Measurements from ENCODE around the gene SPRR2D.
"Not testable (repeated sequence)": the region's sequence is repeated elsewhere in the genome, so short reads cannot be mapped to it uniquely, and the experiment has no call there.

SPRR2D gene

DNA sequence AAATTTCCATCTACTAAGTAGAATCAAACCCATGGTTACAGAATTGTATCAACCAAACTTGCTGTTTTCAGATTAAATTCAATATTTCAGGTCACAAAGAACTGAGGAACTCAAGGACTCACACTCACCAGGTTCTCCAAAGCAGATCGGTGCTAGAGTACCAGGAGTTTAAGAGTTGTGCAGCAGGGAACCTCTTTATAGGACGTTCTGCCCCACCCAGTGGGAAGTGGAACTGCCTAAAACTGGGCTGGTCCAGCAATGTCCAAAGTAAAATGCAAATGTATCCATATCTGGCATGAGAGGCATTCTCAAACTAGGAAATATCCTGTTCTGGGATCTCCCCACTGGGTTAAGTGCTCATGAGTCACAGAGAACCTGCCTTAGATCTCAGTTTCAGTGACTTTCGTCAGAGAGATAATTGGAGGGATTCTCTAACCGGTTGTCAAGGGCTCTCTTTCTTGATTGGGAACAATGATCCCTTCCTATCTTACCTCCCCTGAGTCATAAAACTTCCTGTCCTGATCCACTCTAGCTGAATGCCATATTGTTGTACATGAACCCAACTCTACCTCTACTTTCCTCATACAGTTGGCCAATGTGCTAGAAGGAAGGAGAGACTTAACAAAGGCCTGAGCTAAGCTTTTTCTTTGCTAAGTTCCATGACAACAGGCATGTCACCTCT lies at the start of gene SPRR2D:
Gene SPRR2D, minus strand, starts transcription at position 171 of the 682 bp plus-strand sequence. CDS start 774 bp downstream, outside the sequence.
- no peak for DNase-seq

DNA sequence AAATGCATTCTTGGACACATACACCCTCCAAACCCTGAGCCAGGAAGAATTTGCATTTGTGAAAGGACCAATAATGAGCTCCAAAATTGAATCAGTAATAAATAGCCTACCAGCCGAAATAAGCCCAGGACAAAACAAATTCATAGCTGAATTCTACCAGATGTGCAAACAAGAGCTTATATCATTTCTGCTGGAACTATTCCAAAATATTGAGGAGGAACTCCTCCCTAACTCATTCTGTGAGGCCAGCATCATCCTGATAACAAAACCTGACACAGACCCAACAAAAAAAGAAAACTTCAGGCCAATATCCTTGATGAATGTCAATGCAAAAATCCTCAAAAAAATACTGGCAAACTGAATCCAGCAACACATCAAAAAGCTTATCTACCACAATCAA lies 46.7 kb upstream of the SPRR2D start:
- DNase-seq, result no peak

DNA sequence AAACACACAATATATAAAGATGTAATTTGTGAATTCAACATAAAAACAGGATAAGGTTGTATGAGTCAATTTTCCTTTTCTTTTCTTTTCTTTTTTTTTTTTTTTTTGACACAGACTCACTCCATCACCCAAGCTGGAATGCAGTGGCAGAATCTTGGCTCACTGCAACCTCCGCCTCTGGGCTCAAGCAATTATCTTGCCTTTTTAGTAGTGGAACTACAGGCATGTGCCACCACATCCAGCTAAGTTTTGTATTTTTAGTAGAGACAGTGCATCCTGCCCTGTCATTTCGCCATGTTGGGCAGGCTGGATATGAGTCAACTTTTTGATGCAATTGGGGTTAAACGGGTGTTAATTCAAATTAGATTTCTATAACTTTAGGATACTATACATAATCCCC lies 40.8 kb upstream of the SPRR2D start:
- DNase-seq, result no peak

DNA sequence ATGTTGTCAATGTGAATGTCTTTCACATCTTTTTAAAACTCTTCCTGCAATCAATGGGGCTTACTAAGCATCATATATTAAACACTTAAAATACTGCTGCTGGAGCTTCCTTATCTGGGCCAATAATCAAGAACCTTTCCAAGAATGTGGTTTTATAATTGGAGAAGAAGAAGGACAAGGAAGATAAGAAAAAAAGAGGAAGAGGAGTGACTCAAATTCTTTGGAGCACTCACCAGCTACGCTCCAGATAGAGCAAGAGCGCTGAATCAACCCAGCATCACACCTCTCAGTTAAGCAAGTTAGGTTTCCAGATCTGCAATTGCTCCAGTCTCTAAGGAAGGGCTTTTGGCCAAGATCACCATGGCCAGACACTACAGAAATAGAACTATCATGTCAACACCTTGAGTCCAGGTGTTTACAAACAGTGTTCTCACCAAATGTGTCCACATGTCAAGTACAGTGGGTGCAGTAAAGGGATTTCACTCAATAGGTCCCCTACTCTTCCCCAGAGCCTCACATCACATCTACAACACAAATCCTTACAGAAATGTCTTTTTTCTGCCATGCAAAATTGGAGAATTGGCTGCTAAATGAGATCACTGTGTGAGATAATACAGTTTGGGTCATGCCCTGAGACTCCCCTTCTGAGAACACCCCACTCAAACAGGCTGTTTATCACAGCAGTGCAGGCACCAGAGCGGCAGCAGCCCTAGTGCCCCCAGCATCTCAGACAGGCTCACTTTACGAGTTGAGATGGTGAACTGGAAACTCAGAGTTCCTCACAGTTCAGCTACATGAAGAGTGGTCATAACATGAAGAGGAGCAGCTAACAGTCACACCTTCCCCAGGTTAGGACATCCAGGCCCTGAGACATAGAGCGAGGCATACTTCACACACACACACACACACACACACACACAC lies 32.1 kb upstream of the SPRR2D start:
- no peak for DNase-seq

DNA sequence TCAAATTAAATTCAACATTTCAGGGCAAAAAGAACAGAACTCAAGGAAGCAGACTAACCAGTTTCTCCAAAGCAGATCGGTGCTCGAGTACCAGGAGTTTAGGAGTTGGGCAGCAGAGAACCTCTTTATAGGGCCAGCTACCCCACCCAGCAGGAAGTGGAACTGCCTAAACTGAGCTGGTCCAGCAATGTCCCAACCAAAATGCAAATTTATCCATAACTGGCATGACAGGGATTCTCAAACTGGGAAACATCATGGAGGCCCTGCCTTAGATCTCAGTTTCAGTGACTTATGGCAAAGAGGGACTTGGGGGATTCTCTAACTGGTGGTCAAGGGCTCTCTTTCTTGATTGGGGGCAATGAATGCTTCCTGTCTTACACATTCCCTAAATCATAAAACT lies 30.6 kb upstream of the SPRR2D start, which contains the start of gene SPRR2B:
Gene SPRR2B, minus strand, starts transcription at position 101 of the 400 bp plus-strand sequence. CDS start 772 bp downstream, outside the sequence.
- no peak for DNase-seq

DNA sequence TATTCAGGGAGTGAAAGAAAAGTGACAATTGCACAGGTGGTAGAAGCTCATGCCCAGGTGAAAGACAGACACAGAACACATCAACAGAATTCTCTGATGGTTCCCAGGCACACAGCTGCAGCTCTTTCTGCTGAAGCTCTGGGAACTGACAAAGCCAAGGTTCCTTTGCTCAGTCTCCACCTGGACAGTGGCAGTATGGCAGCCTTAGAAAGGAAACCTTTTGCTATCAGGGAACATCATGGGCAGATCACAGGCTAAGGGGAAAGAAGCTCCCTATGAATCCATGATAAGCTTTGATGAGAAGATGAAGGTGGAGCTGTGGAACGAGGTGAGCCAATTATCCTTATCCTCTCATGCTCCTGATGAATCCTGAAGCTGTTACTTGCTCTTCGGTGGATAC lies 29.3 kb upstream of the SPRR2D start:
- no peak for DNase-seq

DNA sequence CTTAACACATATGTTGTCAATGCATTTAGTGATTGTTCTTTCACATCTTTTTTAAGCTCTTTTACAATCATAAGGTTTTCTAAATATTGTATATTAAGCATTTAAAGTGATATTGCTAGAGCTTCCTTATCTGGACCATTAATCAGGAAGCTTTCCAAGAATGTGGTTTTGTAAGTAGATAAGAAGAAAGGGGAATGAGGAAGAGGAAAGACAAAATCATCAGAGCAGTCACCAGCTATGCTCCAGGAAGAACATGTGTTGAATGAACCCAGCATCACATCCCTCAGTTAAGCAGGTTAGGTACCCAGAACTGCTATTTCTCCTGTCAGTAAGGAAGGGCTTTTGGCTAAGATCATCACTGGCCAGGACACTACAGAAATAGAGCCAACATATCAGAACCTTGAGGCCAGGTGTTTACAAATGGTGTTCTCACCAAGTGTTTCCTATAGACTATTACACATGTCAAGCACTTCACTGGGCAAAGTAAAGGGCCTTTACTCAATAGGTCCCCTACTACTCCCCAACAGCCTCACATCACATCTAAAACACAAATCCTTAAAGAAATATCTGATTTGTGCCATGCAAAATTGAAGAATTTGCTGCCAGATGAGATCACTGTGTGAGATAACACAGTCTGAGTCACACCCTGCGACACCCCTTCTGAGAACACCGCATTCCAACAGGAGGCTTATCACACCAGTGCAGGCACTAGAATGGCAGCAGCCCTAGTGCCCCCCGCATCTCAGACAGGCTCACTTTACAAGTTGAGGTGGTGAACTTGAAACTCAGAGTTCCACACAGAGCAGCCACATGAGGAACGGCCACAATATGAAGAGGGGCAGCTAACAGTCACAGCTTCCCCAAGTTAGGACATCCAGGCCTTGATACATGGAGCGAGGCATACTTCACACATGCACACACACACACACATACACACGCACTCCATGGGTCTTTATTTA lies 18.2 kb upstream of the SPRR2D start:
- DNase-seq, result no peak

DNA sequence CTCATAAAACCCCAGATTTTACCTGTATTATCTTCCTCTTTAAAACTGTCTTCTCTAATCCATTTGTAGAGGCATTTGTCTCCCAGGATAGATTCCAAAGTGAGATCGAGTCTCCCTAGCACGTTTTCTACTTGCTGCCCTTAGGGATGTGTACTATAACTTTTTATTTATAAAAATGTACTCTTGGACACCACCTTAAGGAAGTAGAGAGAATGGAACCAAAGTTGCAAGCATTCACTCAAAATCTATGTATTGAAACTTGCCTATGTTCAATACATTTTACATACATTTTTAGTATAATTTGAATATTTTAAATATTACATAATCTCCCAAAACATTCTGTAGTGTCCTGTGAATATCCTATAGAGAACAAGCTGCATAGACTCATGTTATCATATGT lies 17.2 kb upstream of the SPRR2D start:
- no peak for DNase-seq

DNA sequence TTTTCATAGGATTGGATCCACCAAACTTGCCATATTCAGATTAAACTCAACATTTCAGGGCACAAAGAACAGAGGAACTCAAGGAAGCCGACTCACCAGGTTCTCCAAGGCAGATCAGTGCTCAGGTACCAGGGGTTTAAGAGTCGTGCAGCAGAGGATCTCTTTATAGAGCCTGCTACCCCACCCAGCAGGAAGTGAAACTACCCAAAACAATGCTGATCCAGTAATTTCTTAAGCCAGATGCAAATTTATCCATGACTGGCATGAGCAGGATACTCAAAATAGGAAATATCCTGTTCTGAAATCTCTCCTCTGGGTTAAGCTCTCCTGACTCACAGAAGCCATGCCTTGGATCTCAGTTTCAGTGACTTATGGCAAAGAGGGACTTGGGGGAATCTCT lies 16.5 kb upstream of the SPRR2D start, which contains the start of gene SPRR2A:
Gene SPRR2A, minus strand, starts transcription at position 138 of the 400 bp plus-strand sequence. CDS start 777 bp downstream, outside the sequence.
- no peak for DNase-seq

DNA sequence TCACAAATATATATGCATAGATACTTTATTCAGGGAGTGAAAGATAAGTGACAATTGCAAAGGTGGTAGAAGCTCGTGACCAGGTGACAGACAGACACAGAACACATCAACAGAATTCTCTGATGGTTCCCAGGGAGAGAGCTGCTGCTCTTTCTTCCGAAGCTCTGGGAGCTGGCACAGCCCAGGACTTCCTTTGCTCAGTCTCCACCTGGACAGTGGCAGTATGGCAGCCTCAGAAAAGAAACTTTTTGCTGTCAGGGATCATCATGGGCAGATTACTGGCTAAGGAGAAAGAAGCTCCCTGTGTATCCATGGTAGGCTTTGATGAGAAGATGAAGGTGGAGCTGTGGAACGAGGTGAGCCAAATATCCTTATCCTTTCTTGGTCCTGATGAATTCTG lies 15.2 kb upstream of the SPRR2D start:
- not testable (repeated sequence) for DNase-seq

DNA sequence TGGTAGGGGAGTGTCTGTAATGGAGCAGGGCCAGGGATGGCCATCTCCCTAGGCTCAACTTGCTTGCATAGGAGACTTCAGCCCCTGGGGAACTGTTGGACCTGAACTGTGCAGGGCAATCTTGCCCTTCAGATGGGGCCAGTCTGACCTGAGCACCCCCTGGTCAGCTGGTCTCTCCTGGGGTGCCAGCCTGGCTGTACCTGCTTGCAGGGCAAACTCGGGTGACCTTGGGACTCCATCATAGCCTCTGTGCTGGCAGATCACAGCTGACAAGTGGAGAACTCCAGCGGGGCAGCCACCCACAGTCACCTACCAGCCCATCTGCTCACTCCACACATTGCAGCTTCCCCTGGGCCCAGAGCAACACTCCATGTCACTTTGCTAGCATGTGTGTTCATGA lies 8.3 kb upstream of the SPRR2D start:
- no peak for DNase-seq

DNA sequence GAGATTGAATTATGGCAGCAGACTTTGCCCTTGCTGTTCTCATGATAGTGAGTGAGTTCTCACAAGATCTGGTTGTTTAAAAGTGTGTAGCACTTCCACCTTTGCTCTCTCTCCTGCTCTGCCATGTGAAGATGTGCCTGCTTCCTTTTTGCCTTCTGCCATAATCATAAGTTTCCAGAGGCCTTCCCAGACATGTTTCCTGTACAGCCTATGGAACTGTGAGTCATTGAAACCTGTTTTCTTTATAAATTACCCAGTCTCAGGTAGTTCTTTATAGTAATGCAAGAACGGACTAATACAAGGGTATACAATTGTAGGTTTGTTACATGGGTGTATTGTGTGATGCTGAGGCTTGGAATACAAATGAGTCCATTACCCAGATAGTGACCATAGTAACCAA lies 5.7 kb downstream of the SPRR2D start:
- DNase-seq, result no peak

DNA sequence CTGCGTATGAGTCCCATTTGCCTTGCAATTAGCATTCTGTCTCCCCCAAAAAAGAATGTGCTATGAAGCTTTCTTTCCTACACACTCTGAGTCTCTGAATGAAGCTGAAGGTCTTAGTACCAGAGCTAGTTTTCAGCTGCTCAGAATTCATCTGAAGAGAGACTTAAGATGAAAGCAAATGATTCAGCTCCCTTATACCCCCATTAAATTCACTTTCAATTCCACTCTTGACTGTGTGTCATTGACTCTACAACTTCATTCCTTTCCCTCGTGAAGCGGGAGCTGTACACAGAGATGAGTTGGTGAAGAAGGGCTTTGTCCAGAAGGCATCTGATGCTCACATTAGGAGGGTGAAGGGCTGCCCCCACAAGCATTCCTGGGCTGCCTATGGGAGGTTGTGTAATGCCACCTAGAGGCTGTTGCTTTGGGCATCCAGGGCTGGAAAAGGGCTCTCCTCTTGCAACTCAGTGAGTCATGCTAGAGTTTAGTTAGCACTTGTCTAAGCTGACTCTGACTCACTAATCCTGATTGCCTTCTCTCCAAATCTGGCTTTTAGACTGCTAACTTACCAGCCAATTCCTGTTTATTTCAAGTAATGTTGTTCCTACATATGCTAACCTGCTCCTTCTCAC lies 8.1 kb downstream of the SPRR2D start:
- no peak for DNase-seq

DNA sequence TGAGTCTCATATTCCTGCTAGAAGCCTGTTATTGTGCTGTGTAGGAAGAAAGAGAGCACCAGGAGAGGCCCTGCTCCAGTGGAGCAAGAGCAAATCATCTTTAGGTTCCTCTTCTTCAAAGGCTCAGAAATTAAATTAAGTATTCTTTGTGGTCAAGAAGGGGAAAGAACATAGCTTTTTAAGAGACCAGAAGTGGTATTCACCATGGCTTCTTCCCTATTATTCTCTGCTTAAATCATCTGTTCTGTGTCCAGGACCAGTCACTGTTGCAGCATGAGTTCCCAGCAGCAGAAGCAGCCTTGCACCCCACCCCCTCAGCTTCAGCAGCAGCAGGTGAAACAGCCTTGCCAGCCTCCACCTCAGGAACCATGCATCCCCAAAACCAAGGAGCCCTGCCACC lies 8.8 kb downstream of the SPRR2D start:
- DNase-seq, result no peak

DNA sequence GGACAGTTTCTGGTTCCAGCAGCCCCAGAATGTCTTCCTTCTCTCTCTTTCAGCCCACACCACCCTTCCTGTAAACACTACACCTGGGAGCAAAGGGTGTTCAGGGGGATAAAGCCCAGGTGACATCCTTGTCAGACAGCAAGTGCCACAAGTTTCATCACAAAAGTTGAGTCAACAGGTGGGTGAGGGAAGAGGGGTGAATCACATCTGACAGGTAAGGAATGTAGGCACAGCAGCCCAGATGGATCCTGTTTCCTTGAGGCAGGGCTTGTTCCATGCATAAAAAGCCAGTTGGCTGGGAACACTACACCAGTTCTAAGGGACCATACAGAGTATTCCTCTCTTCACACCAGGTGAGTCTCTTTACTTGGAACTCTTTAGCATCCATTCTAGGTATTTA lies 10.0 kb downstream of the SPRR2D start, which contains the start of gene SPRR1B:
Gene SPRR1B, plus strand, starts transcription at position 309 of the 400 bp plus-strand sequence. CDS start 1,143 bp downstream, outside the sequence.
- DNase-seq, result no peak

DNA sequence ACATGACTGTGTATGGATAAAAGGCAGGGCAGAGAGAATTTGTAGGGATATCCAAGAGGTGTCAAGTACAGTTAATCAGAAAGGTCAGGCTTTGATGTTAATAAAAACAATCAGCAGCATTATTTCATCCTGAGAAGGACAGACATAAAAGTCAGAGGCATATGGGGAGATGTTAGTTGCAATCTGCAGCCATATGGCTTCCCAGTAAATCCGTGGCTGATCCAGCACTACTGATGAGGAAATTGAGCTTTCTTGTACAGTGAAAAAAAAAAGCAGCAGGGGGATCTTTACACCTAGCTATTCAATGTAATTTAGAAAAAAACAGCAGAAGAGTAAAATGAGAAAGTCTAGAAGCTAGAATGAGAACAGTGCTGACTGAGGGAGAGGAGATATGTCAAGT lies 12.2 kb downstream of the SPRR2D start:
- no peak for DNase-seq

DNA sequence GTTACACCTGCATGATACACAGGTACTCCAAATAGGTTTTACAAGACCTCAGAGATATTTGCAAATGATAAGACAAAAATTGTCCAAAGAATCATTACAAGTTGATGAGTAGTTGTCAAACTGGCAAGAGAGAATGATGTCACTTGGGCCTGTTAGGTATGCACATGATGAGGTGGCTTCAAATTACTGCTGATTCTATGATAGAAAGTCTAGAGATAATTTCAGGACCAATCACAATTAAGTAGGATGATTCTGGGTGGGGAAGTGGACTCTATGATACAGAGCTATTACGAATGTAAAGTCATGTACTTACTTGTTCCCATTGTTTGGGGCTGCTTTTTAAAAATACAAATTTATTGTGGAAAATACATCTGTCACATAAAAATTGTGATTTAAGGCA lies 15.1 kb downstream of the SPRR2D start:
- no peak for DNase-seq

DNA sequence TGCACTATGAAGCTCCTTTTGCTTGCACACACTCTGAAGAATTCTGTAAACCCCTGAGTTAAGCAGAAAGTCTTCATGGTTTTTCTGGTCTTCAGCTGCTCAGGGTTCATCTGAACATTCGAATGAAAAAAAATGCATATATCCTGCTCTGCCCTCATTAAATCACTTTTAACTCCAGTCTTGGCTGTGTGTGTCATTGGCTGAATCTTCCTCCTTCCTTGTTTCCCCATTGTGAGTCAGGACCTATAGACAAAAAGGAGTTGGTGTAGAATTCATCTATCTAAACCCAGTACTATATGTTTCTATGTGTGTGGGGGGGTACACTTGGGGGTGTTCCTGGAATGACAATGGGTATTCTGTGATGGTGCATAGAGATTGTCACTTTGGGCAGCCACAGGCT lies 16.5 kb downstream of the SPRR2D start:
- DNase-seq, result no peak

DNA sequence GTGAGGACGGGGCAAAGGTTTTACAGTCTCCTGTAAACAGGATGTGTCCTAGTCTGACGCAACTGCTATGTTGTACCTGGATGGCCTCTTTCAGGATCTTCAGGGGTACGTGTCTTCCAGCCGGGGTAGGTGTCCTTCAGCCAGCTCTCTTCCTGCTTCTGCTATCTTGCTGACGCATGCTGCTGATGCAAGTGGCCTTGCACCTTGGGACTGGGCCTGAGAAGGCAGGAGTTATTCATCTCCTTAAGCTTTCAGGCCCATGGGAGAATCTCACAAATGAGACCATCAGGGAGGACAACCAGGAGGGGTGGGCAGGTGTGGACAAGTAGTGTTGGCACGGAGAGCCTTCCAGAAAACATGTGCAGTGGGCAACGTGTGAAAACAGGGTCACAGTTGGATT lies 17.8 kb downstream of the SPRR2D start:
- no peak for DNase-seq

DNA sequence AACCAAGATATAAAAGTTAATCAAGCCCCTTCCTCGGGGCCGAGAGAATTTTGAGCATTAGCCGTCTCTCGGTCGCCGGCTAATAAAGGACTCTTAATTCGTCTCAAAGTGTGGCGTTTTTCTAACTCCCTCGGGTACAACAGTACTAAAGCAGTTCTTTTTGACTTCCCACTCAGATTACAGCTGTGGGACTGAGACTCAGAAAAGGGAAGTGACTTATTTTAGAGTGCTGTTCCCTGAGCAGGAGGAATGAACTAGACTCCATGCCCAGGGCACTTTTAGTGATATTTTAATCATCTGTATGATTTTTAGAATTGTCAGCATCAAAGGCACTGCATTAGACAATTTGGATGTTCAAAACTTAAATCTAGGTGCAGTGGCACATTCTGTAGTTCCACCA lies 18.6 kb downstream of the SPRR2D start:
- DNase-seq, result not testable (repeated sequence)

DNA sequence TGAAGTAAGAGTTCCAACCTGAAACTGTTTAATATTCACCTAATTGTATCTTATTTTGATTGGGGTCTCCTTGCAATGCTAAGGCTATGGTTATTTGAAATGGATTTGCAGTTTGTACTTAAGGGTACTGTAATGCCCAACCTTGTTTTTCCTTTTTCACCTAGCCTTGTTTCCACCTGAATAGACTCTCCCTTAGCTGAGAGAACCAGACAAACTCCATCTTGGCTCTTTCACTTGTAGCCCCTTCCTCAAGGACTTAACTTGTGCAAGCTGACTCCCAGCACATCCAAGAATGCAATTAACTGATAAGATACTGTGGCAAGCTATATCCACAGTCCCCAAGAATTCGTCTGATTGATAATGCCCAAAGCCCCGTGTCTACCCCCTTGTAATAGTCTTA lies 19.1 kb downstream of the SPRR2D start:
- DNase-seq, result not testable (repeated sequence)

DNA sequence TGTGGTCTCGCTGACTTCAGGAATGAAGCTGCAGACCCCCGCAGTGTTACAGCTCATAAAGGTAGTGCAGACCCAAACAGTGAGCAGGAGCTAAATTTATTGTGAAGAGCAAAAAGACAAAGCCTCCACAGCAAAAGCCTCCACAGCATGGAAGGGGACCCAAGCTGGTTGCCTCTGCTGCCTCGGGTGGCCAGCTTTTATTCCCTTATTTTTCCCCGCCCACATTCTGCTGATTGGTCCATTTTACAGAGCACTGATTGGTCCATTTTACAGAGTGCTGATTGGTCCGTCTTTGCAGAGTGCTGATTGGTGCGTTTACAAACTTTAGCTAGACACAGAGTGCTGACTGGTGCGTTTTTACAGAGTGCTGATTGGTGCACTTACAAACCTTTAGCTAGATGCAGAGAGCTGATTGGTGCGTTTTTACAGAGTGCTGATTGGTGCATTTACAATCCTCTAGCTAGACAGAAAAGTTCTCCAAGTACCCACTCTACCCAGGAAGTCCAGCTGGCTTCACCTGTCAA lies 29.6 kb downstream of the SPRR2D start:
- DNase-seq, result not testable (repeated sequence)

Measured in stimulated activated CD4-positive, alpha-beta T cell treated with anti-CD3 and anti-CD28 coated beads, Interleukin-15, amount 100 ng/mL, for 24 hours (primary cell).